Measurements from ENCODE around the gene MTIF2.

GRCh38 chr2:55204536-55204935 lies 64.5 kb downstream of the MTIF2 start:
- TF ChIP-seq EZH2 (IDR thresholded peaks at IDR 0.05; ENCODE audit: low read length, unreplicated experiment) (no peak), CTCF (conservative IDR thresholded peaks at IDR 0.05; ENCODE audit: low read depth, low read length) (no peak), EZH2phosphoT487 (IDR thresholded peaks at IDR 0.05; ENCODE audit: borderline replicate concordance, low read length) (no peak)
